ENCODE measurements around the gene PKIB.

PKIB gene

GRCh38 chr6:122669868-122670267 is 59.7 kb downstream of the PKIB start:
- Histone ChIP-seq H3K4me3 (ENCODE audit: low read depth in 1 of 2, low read length in 2 of 2) (no peak overlapping the region), H3K9me3 (ENCODE audit: insufficient read depth, low read length, severe bottlenecking) (no peaks in the 10 kb centered on the region), H3K4me1 (ENCODE audit: insufficient read depth, low read length) (no peaks in the 10 kb centered on the region), H2AFZ (ENCODE audit: low read depth, low read length) (no peak overlapping the region), H3K27me3 (ENCODE audit: insufficient read depth, low read length, poor library complexity) (no peaks in the 10 kb centered on the region), H4K20me1 (ENCODE audit: insufficient read depth, low read length) (no peaks in the 10 kb centered on the region), H3K27ac (ENCODE audit: low read length) (no peak overlapping the region), H3K79me2 (ENCODE audit: insufficient read depth, low read length) (no peaks in the 10 kb centered on the region), H3K9ac (ENCODE audit: low read depth, low read length) (no peak overlapping the region), H3K4me2 (ENCODE audit: insufficient read depth, low read length) (no peak overlapping the region), H3K36me3 (ENCODE audit: insufficient read depth, low read length) (no peaks in the 10 kb centered on the region)
- no peak for DNase-seq
- TF ChIP-seq CTCF (IDR thresholded peaks at IDR 0.05; ENCODE audit: borderline replicate concordance, extremely low read depth, low read length, poor library complexity, severe bottlenecking), result no peak
- no peak for TF ChIP-seq EZH2 (IDR thresholded peaks at IDR 0.05; ENCODE audit: borderline replicate concordance, low read depth, low read length, severe bottlenecking)
- ATAC-seq (ENCODE audit: insufficient read depth, low read depth), result no peak

GRCh38 chr6:122671251-122671650 is 61.0 kb downstream of the PKIB start:
- Histone ChIP-seq H3K4me2 (ENCODE audit: insufficient read depth, low read length) (no peak overlapping the region), H4K20me1 (ENCODE audit: insufficient read depth, low read length) (no peaks in the 10 kb centered on the region), H3K36me3 (ENCODE audit: insufficient read depth, low read length) (no peaks in the 10 kb centered on the region), H3K4me3 (ENCODE audit: low read depth in 1 of 2, low read length in 2 of 2) (no peak overlapping the region), H3K79me2 (ENCODE audit: insufficient read depth, low read length) (no peaks in the 10 kb centered on the region), H3K4me1 (ENCODE audit: insufficient read depth, low read length) (no peaks in the 10 kb centered on the region), H3K27ac (ENCODE audit: low read length) (no peak overlapping the region), H3K27me3 (ENCODE audit: insufficient read depth, low read length, poor library complexity) (no peaks in the 10 kb centered on the region), H3K9ac (ENCODE audit: low read depth, low read length) (no peak overlapping the region), H2AFZ (ENCODE audit: low read depth, low read length) (no peak overlapping the region), H3K9me3 (ENCODE audit: insufficient read depth, low read length, severe bottlenecking) (no peaks in the 10 kb centered on the region)
- no peak for DNase-seq
- ATAC-seq (ENCODE audit: insufficient read depth, low read depth), result no peak
- TF ChIP-seq EZH2 (IDR thresholded peaks at IDR 0.05; ENCODE audit: borderline replicate concordance, low read depth, low read length, severe bottlenecking), result no peak
- no peak for TF ChIP-seq CTCF (IDR thresholded peaks at IDR 0.05; ENCODE audit: borderline replicate concordance, extremely low read depth, low read length, poor library complexity, severe bottlenecking)

- DNase-seq, result no peak
- no peak for TF ChIP-seq CTCF (IDR thresholded peaks at IDR 0.05; ENCODE audit: borderline replicate concordance, extremely low read depth, low read length, poor library complexity, severe bottlenecking)
- TF ChIP-seq EZH2 (IDR thresholded peaks at IDR 0.05; ENCODE audit: borderline replicate concordance, low read depth, low read length, severe bottlenecking), result no peak
- no peaks in the 10 kb centered on the region for H3K36me3 ChIP-seq (ENCODE audit: insufficient read depth, low read length)
- H3K27ac ChIP-seq (ENCODE audit: low read length), result no peak overlapping the region
- no peaks in the 10 kb centered on the region for H3K79me2 ChIP-seq (ENCODE audit: insufficient read depth, low read length)
- no peak overlapping the region for H2AFZ ChIP-seq (ENCODE audit: low read depth, low read length)
- H3K27me3 ChIP-seq (ENCODE audit: insufficient read depth, low read length, poor library complexity), result no peaks in the 10 kb centered on the region
- no peak for ATAC-seq (ENCODE audit: insufficient read depth, low read depth)
- H3K9me3 ChIP-seq (ENCODE audit: insufficient read depth, low read length, severe bottlenecking), result no peaks in the 10 kb centered on the region
- no peaks in the 10 kb centered on the region for H4K20me1 ChIP-seq (ENCODE audit: insufficient read depth, low read length)
- no peak overlapping the region for H3K4me2 ChIP-seq (ENCODE audit: insufficient read depth, low read length)
- H3K9ac ChIP-seq (ENCODE audit: low read depth, low read length), result no peak overlapping the region
- no peaks in the 10 kb centered on the region for H3K4me1 ChIP-seq (ENCODE audit: insufficient read depth, low read length)
- H3K4me3 ChIP-seq (ENCODE audit: low read depth in 1 of 2, low read length in 2 of 2), result no peak overlapping the region
Measured at GRCh38 chr6:122673343-122673961, 63.2 kb downstream of the PKIB start.

All from DND-41 (cell line).